Suprapubic skin (tissue), 4 donors: ENCODE data around the gene ARRDC3.

Experiments
- CTCF ChIP-seq, 2 donors: fragments of 200-600 bp in 1 of 2; fragments of 450-650 bp in 1 of 2; sonication (generic) in 1 of 2; IDR thresholded peaks; one replicate each; pipeline ENCODE4 v1.5.1; 2016 to 2019; ENCODE audit warnings: antibody characterized with exemption in 2 of 2, mild to moderate bottlenecking in 1 of 2, moderate library complexity in 1 of 2
- EP300 ChIP-seq: sonication (generic); formaldehyde crosslinking; IDR thresholded peaks from one replicate; pipeline ENCODE4 v1.6.1; 2017; ENCODE audit warnings: antibody characterized with exemption
- POLR2A ChIP-seq, 2 donors: fragments of 450-650 bp; IDR thresholded peaks; one replicate each; pipeline ENCODE4 v1.6.1; 2017; ENCODE audit warnings: antibody characterized with exemption in 2 of 2, mild to moderate bottlenecking in 2 of 2, moderate library complexity in 2 of 2
- POLR2AphosphoS5 ChIP-seq, 3 donors: sonication (generic); formaldehyde crosslinking; IDR thresholded peaks; one replicate each; pipeline ENCODE4 v1.6.1; 2017; ENCODE audit warnings: antibody characterized with exemption in 3 of 3

- TF ChIP-seq POLR2A (IDR thresholded peaks at IDR 0.05) (no peak), CTCF (IDR thresholded peaks at IDR 0.05) (no peak), POLR2AphosphoS5 (IDR thresholded peaks at IDR 0.05) (no peak), EP300 (no peak)
Measured at GRCh38 chr5:91430949-91431348, 47.8 kb upstream of the ARRDC3 start.
